Panc1 (cell line): Measurements from ENCODE around the gene IFFO2. TPM values are rescaled to one million over a fixed set of nuclear protein-coding genes. Genes with fewer than 3 reads are reported as not detected.

Source experiments
- ATAC-seq: fragments of 200-7000 bp; cut with Tn5 transposase; 2 replicates; pipeline ENCODE4 v1.9.1; 2020; ENCODE audit warnings: mild to moderate bottlenecking, moderate library complexity
- BruUV-seq: library from RNA; stranded (reverse); fragments of 400-500 nt; replicated peaks from 2 replicates; lab custom pipeline; 2021; lab: Mats Ljungman, UMichigan
- CTCF ChIA-PET: fragments of 300-600 bp; sonication (Branson Sonifier 250); formaldehyde crosslinking; loops from one replicate; lab custom pipeline; 2022; ENCODE audit warnings: antibody characterized with exemption; lab: Charles Lee
- POLR2A ChIA-PET: fragments of 300-600 bp; sonication (Branson Sonifier 250); formaldehyde crosslinking; loops from one replicate; lab custom pipeline; 2022; ENCODE audit warnings: antibody characterized with exemption; lab: Charles Lee
- DNase-seq: peaks from one replicate; pipeline ENCODE4 v3.0.0-alpha.2; 2010; ENCODE audit warnings: low read depth, low spot score
- H3K27ac ChIP-seq: 2 replicates; pipeline ENCODE4 v1.5.1; 2011; ENCODE audit warnings: mild to moderate bottlenecking, low read length, inconsistent platforms
- H3K27me3 ChIP-seq: fragments of 200-500 bp; sonication (Bioruptor generic); 2 replicates; pipeline ENCODE4 v1.6.0; 2014; ENCODE audit warnings: low read length, inconsistent platforms; ENCODE audit not compliant: control insufficient read depth, insufficient read depth
- H3K36me3 ChIP-seq: fragments of 200-500 bp; sonication (Bioruptor generic); 2 replicates; pipeline ENCODE4 v1.5.1; 2014; ENCODE audit warnings: inconsistent platforms, mild to moderate bottlenecking, low read length, moderate library complexity; ENCODE audit not compliant: control insufficient read depth, insufficient read depth
- H3K4me1 ChIP-seq: 2 replicates; pipeline ENCODE4 v1.5.1; 2011; ENCODE audit warnings: inconsistent platforms, mild to moderate bottlenecking, low read length, moderate library complexity; ENCODE audit not compliant: control insufficient read depth, insufficient read depth
- H3K4me3 ChIP-seq, 2 experiments: 2 replicates each; pipeline ENCODE4 v1.5.1; 2011 to 2012; ENCODE audit warnings: low read depth in 2 of 2, low read length in 2 of 2, mild to moderate bottlenecking in 2 of 2, inconsistent platforms in 1 of 2, moderate library complexity in 1 of 2
- H3K9me3 ChIP-seq: fragments of 200-500 bp; sonication (Bioruptor generic); 2 replicates; pipeline ENCODE4 v1.5.1; 2014; ENCODE audit warnings: low read depth, mild to moderate bottlenecking, inconsistent platforms, low read length, moderate library complexity; ENCODE audit not compliant: control insufficient read depth, insufficient read depth
- CTCF ChIP-seq: fragments of 450-650 bp; IDR thresholded peaks from 2 replicates; pipeline ENCODE4 v1.5.1; 2017; ENCODE audit warnings: mild to moderate bottlenecking
- POLR2AphosphoS5 ChIP-seq: IDR thresholded peaks from 2 replicates; pipeline ENCODE4 v1.6.1; 2012; ENCODE audit warnings: mild to moderate bottlenecking, low read depth, low read length, moderate library complexity
- REST ChIP-seq, 2 experiments: IDR thresholded peaks; 2 replicates each; pipeline ENCODE4 v1.6.1; 2011 to 2012; ENCODE audit warnings: low read depth in 2 of 2, control low read depth in 1 of 2, low read length in 1 of 2, mild to moderate bottlenecking in 1 of 2, moderate library complexity in 1 of 2; ENCODE audit not compliant: insufficient read depth in 1 of 2
- SIN3A ChIP-seq: IDR thresholded peaks from 2 replicates; pipeline ENCODE4 v1.6.1; 2012; ENCODE audit warnings: low read depth, mild to moderate bottlenecking, low read length, moderate library complexity, borderline replicate concordance; ENCODE audit not compliant: insufficient read depth
- TCF7L2 ChIP-seq: IDR thresholded peaks from 2 replicates; pipeline ENCODE4 v1.6.1; 2011; ENCODE audit warnings: mild to moderate bottlenecking, low read depth, low read length, inconsistent platforms
- in situ Hi-C: cut with HindIII; loops from 2 replicates; pipeline ENCODE4 v1.10.0; 2016; ENCODE audit warnings: low sequenced_read_pairs, low pct_unique_long_range_greater_than_20kb
- intact Hi-C: fragments of 100-400 bp; cut with micrococcal nuclease; formaldehyde crosslinking; loops from one replicate; pipeline ENCODE4 v1.10.0; 2022; ENCODE audit not compliant: unreplicated experiment
- total RNA-seq: library from RNA; stranded (reverse); gene quantifications from one replicate; pipeline ENCODE4 v1.2.1, GENCODE V29; 2021; ENCODE audit not compliant: unreplicated experiment

The IFFO2 gene
- total RNA-seq, 1 experiment from 2014 or later: 59.4 TPM

DNA sequence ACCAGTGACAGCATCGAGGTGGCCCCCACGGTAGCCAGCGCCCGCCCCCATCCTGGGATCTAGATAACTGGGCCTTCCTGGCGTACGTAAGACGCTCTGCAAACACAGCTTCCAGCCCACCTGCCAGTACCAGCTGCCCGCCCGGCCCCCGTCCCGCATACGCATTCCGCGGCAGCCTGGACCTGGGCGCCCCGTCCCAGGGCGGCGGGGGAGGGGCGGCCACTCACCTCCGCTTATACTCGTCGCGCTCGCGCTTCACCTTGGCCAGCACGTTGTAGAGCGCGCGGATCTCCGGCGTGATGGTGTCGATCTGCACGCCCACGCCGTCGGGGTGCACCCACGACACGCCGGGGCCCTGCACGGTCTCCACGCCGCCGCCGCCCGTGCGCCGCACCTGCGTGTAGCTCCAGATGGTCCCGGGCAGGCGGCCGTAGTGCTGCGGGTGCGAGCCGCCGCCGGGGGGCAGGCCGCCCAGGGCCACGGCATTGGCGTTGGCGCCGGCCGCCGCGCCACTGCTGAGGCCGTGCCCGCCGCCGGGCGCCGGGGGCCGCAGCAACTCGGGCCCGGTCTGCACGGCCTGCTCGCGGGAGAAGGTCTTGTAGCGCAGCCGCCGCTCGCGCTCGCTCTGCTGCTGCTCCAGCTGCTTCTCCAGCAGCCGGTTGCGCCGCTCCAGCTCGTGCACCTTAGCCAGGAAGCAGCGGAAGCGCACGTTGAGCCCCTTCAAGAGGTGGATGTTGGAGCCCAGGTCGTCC lies 859 bp downstream of the IFFO2 start:
- no TSS peak for BruUV-seq
- TF ChIP-seq CTCF (no peak; the same call in 1 of the 2 replicates), SIN3A (peak; percentile 85; the same call in 1 of the 2 replicates)
- H3K36me3 ChIP-seq: no peaks in the 10 kb centered on the region
- no peaks in the 10 kb centered on the region for H3K27me3 ChIP-seq
- intact Hi-C loops (loop anchor here (10.0 kb wide), 1 partner anchor 119 kb away; no protein-coding TSS in a partner anchor), in situ Hi-C loops (no loop called here)
- peaks cover 40% of the 10 kb centered on the region for H3K4me1 ChIP-seq
- ATAC-seq: peak; percentile 20
- ChIA-PET POLR2A (interaction anchor here (0.6 kb wide), 1 partner anchor 94 kb away, joined by 3 read pairs; no protein-coding TSS in a partner anchor), CTCF (interaction anchor here (0.6 to 1.4 kb wide), 3 partner anchors 15 to 663 kb away, joined by 3 to 9 read pairs (median 4); no protein-coding TSS in a partner anchor)
- no peaks in the 10 kb centered on the region for H3K9me3 ChIP-seq
- DNase-seq: no peak
- H3K27ac ChIP-seq: peak overlapping the region; percentile 89
- peak overlapping the region; percentile 71 to 85 for H3K4me3 ChIP-seq

DNA sequence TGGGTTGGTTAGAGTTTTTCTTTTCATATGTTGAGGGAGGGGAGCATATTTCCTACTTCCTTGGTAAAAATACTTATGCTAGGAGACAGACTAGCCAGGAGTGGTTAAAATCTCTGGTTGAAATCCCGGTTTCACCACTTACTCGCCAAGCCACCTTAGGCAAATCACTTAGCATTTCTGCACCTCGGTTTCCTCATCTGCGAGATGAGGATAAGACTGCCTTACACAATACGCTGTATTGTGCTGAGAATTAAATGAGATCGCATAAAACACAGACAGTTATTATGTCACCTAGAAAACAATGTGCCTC lies 1.4 kb downstream of the IFFO2 start:
- ATAC-seq: no peak
- no TSS peak for BruUV-seq
- no peaks in the 10 kb centered on the region for H3K9me3 ChIP-seq
- no peaks in the 10 kb centered on the region for H3K27me3 ChIP-seq
- ChIA-PET POLR2A (no interaction called here), CTCF (interaction anchor here (1.4 kb wide), 1 partner anchor 15 kb away, joined by 3 read pairs; no protein-coding TSS in a partner anchor)
- peaks cover 40% of the 10 kb centered on the region for H3K4me1 ChIP-seq
- no peak for DNase-seq
- TF ChIP-seq REST (IDR thresholded peaks at IDR 0.05; ENCODE audit: insufficient read depth in 1 of 2, low read depth in 2 of 2, low read length in 1 of 2) (no peak), SIN3A (no peak), CTCF (no peak), TCF7L2 (no peak), POLR2AphosphoS5 (no peak)
- no peaks in the 10 kb centered on the region for H3K36me3 ChIP-seq
- H3K4me3 ChIP-seq: peak overlapping the region; percentile 71 to 85
- in situ Hi-C loops: no loop called here
- peak overlapping the region; percentile 89 for H3K27ac ChIP-seq
- intact Hi-C loops: loop anchor here (10.0 kb wide), 1 partner anchor 120 kb away; no protein-coding TSS in a partner anchor
